Measurements from ENCODE around the gene FBXO46. TPM values are rescaled to one million over a fixed set of nuclear protein-coding genes. Genes with fewer than 3 reads are reported as not detected.

FBXO46 gene
- total RNA-seq, 1 experiment from 2014 or later = 43.9 TPM

- Mint-ChIP-seq H3K27me3 (ENCODE audit: low read depth) (peaks cover 8% of the 10 kb centered on the region), H3K27ac (peak overlapping the region in 2 of 3 experiments; percentile 22 to 72; a peak in 1 of 7 replicates), H3K4me1 (peaks cover 8 to 35% of the 10 kb centered on the region in 2 experiments), H3K9me3 (no peaks in the 10 kb centered on the region; a peak in 1 of 5 replicates), H3K4me3 (peak overlapping the region in 1 of 2 experiments; percentile 69; a peak in 4 of 5 replicates), H3K36me3 (ENCODE audit: insufficient read depth in 1 of 3, low read depth in 3 of 3) (peaks cover 0 to 2% (median 0%) of the 10 kb centered on the region in 3 experiments; a peak in 1 of 7 replicates)
- Histone ChIP-seq H2BK12ac (ENCODE audit: insufficient read length, low read depth, low read length) (no peak overlapping the region), H3K9ac (ENCODE audit: extremely low read depth, insufficient read length, low read length) (no peak overlapping the region), H3K23ac (ENCODE audit: insufficient read length, low read depth, low read length) (no peak overlapping the region), H3K14ac (ENCODE audit: insufficient read depth, low read length) (no peak overlapping the region), H3K4me1 (ENCODE audit: insufficient read depth, low read length) (peaks cover 3% of the 10 kb centered on the region; the same call in 1 of the 2 replicates), H3K4ac (ENCODE audit: low read depth, low read length) (no peak overlapping the region), H4K8ac (replicated peaks; ENCODE audit: insufficient read length, low read depth, low read length) (no peak overlapping the region), H2AK5ac (ENCODE audit: insufficient read length, low read length) (no peak overlapping the region), H2BK5ac (ENCODE audit: insufficient read length, low read length) (no peak overlapping the region), H3K18ac (ENCODE audit: insufficient read length, low read depth, low read length) (no peak overlapping the region), H3T11ph (ENCODE audit: low read length) (no peak overlapping the region), H3K27me3 (ENCODE audit: insufficient read depth, low read length) (no peaks in the 10 kb centered on the region), H4K91ac (ENCODE audit: insufficient read length, low read depth, low read length) (no peak overlapping the region), H3K79me2 (ENCODE audit: insufficient read depth, low read length) (no peaks in the 10 kb centered on the region), H3K9me3 (ENCODE audit: control insufficient read depth, low read depth, low read length) (no peaks in the 10 kb centered on the region), H3K27ac (ENCODE audit: insufficient read length, low read depth, low read length) (no peak overlapping the region), H2AFZ (ENCODE audit: low read length) (no peak overlapping the region), H2BK20ac (ENCODE audit: low read depth, low read length, poor library complexity, severe bottlenecking) (no peak overlapping the region), H2BK120ac (ENCODE audit: low read depth, low read length, poor library complexity, severe bottlenecking) (no peak overlapping the region), H3K56ac (ENCODE audit: insufficient read length, low read depth, low read length) (no peak overlapping the region), H3K4me2 (ENCODE audit: insufficient read depth, insufficient read length, low read length) (no peak overlapping the region), H3K79me1 (ENCODE audit: insufficient read depth, low read depth, low read length, poor library complexity, severe bottlenecking) (no peaks in the 10 kb centered on the region), H3K23me2 (ENCODE audit: insufficient read length, low read depth, low read length, poor library complexity, severe bottlenecking) (peaks cover 20% of the 10 kb centered on the region), H2BK15ac (ENCODE audit: low read depth, low read length) (no peak overlapping the region), H4K5ac (ENCODE audit: insufficient read length, low read depth, low read length) (no peak overlapping the region), H4K20me1 (ENCODE audit: control insufficient read depth, insufficient read depth, insufficient read length) (no peaks in the 10 kb centered on the region)
- TF ChIP-seq CTCF (conservative IDR thresholded peaks at IDR 0.05) = no peak
- no CpG with 5 or more reads among the region's 21 CpGs for WGBS (ENCODE audit: extremely low coverage, insufficient read length, low lambda C conversion rate)
- DNase-seq = no peak
Measured at GRCh38 chr19:45764945-45765701, 34.4 kb upstream of the FBXO46 start.
